SHP77 (cell line): Measurements from ENCODE around the gene TCF23.
A peak's percentile ranks its signal among the peaks of the same experiment; 100 is the strongest.

ENCODE experiments used
- DNase-seq, 2 experiments: peaks; one replicate each; lab custom pipeline; 2025; lab: John Stamatoyannopoulos, UW

TCF23 gene

GRCh38 chr2:27128668-27129571 is 19.9 kb upstream of the TCF23 start:
- DNase-seq: no peak

GRCh38 chr2:27130396-27130795 is 18.4 kb upstream of the TCF23 start:
- DNase-seq: no peak

- DNase-seq: no peak
These were observed 17.4 kb upstream of the TCF23 start for GRCh38 chr2:27131429-27131828.

GRCh38 chr2:27133195-27133875 is 15.5 kb upstream of the TCF23 start:
- DNase-seq: no peak

GRCh38 chr2:27133905-27134780 is 14.7 kb upstream of the TCF23 start, which contains the start of gene PREB:
PREB (minus strand) TSS chr2:27134636; CDS start chr2:27134421, 215 bp downstream.
- peak; percentile 86 to 93 for DNase-seq

GRCh38 chr2:27134781-27135477 is 13.9 kb upstream of the TCF23 start:
- no peak for DNase-seq

- no peak for DNase-seq
These were observed 13.3 kb upstream of the TCF23 start for GRCh38 chr2:27135478-27135955.

- DNase-seq: no peak
These were observed 12.1 kb upstream of the TCF23 start for GRCh38 chr2:27136751-27137150.

- no peak for DNase-seq
These were observed 11.4 kb upstream of the TCF23 start for GRCh38 chr2:27137322-27137935.

GRCh38 chr2:27138111-27138510 is 10.7 kb upstream of the TCF23 start:
- no peak for DNase-seq

GRCh38 chr2:27139310-27139709 is 9.5 kb upstream of the TCF23 start, which contains the start of gene PRR30:
PRR30 (minus strand) TSS chr2:27139410; CDS start chr2:27138329, 1,081 bp downstream.
- DNase-seq: no peak

- DNase-seq: no peak
These were observed 5.5 kb upstream of the TCF23 start for GRCh38 chr2:27143285-27143684.

- DNase-seq: no peak
These were observed 3.1 kb upstream of the TCF23 start for GRCh38 chr2:27145682-27146081.

GRCh38 chr2:27147935-27148334 is 869 bp upstream of the TCF23 start:
- DNase-seq: no peak

GRCh38 chr2:27149570-27150405 is 984 bp downstream of the TCF23 start:
- no peak for DNase-seq

GRCh38 chr2:27150639-27151230 is 1.9 kb downstream of the TCF23 start:
- DNase-seq: no peak

GRCh38 chr2:27152102-27152795 is 3.4 kb downstream of the TCF23 start:
- peak in 1 of 2 experiments; percentile 25 for DNase-seq

- peak; percentile 40 to 64 for DNase-seq
These were observed 4.1 kb downstream of the TCF23 start for GRCh38 chr2:27152796-27153464.
